ENCODE data around the gene HNRNPR. TPM values are rescaled to one million over a fixed set of nuclear protein-coding genes. Genes with fewer than 3 reads are reported as not detected.

Gene HNRNPR
- total and polyA plus RNA-seq, 2 donors (not counting 1 experiment from before 2014, with no cell fraction given): 59.1 to 141 TPM

DNA sequence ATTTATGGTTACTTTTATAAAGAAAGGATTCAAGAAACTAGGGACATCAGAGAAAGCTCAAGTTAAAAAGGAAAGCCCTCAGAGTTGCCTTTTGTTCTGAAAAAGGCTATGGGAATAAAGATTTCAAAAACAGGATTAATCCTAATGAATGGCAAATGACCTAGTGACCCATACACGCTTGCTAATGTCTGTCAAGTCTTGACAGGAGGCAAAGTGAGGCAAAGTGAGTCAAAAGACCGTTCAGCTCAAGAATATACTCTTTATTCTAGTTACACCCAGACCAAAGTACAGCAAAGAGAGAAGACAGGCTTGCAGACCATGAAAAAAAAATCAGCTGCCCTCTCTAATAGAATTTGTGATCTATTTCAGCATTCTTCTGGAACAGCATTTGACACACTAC, 22.1 kb upstream of the HNRNPR start:
- H3K4me2 ChIP-seq (ENCODE audit: extremely low read depth, insufficient read depth, low read length): no peak overlapping the region
- H3K9me3 ChIP-seq (ENCODE audit: control insufficient read depth, insufficient read depth, low read depth, low read length): peaks cover 14% of the 10 kb centered on the region
- no peak for DNase-seq (ENCODE audit: low read depth in 2 of 2)
- H3K79me2 ChIP-seq (ENCODE audit: control insufficient read depth, insufficient read depth, low read length): peaks cover 13% of the 10 kb centered on the region
- no peaks in the 10 kb centered on the region for H4K20me1 ChIP-seq (ENCODE audit: control insufficient read depth, extremely low read depth, insufficient read depth, low read length)
- peaks cover 12% of the 10 kb centered on the region for H3K36me3 ChIP-seq (ENCODE audit: control insufficient read depth, insufficient read depth, low read length)
- TF ChIP-seq, protein P1, sequence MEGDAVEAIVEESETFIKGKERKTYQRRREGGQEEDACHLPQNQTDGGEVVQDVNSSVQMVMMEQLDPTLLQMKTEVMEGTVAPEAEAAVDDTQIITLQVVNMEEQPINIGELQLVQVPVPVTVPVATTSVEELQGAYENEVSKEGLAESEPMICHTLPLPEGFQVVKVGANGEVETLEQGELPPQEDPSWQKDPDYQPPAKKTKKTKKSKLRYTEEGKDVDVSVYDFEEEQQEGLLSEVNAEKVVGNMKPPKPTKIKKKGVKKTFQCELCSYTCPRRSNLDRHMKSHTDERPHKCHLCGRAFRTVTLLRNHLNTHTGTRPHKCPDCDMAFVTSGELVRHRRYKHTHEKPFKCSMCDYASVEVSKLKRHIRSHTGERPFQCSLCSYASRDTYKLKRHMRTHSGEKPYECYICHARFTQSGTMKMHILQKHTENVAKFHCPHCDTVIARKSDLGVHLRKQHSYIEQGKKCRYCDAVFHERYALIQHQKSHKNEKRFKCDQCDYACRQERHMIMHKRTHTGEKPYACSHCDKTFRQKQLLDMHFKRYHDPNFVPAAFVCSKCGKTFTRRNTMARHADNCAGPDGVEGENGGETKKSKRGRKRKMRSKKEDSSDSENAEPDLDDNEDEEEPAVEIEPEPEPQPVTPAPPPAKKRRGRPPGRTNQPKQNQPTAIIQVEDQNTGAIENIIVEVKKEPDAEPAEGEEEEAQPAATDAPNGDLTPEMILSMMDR (conservative IDR thresholded peaks at IDR 0.05 in 1 of 2, IDR thresholded peaks at IDR 0.05 in 1 of 2; ENCODE audit: low read depth in 1 of 2, low read length in 2 of 2): no peak
- H2AFZ ChIP-seq (ENCODE audit: low read length): no peak overlapping the region
- H3K4me3 ChIP-seq (replicated peaks in 1 of 4; ENCODE audit: control extremely low read depth in 1 of 4, insufficient read depth in 1 of 4, low read depth in 3 of 4, low read length in 4 of 4): no peak overlapping the region
- peaks cover 6% of the 10 kb centered on the region for H3K4me1 ChIP-seq (ENCODE audit: control insufficient read depth, extremely low read depth, insufficient read depth, low read length)
- H3K27me3 ChIP-seq (ENCODE audit: control insufficient read depth, insufficient read depth, low read length): no peaks in the 10 kb centered on the region
- H3K27ac ChIP-seq (ENCODE audit: insufficient read depth, low read length): no peak overlapping the region
- H3K9ac ChIP-seq (ENCODE audit: insufficient read depth, low read length): no peak overlapping the region

DNA sequence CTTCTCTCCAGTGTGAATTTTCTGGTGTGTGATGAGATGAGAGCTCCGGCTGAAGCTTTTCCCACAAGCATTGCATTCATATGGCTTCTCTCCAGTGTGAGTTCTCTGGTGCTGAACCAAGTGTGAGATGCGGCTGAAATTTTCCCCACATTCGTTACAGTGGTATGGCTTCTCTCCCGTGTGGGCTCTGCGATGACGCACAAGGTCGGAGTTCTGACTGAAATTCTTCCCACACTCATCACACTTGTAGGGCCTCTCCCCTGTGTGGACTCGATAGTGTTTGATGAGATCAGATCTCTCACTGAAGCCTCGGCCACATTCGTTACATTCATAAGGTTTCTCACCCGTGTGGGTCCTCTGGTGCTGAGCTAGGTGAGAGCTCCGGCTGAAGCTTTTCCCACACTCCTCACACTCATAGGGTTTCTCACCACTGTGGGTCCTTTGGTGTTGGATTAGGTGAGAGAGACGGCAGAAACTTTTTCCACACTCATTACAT, 18.2 kb upstream of the HNRNPR start:
- TF ChIP-seq EZH2 (IDR thresholded peaks at IDR 0.05; ENCODE audit: low read length, missing control alignments): no peak
- TF ChIP-seq, protein P1 (conservative IDR thresholded peaks at IDR 0.05 in 1 of 2, IDR thresholded peaks at IDR 0.05 in 1 of 2; ENCODE audit: low read depth in 1 of 2, low read length in 2 of 2): no peak
- H3K9me3 ChIP-seq (ENCODE audit: control insufficient read depth, insufficient read depth, low read depth, low read length): peaks cover 14% of the 10 kb centered on the region
- H3K79me2 ChIP-seq (ENCODE audit: control insufficient read depth, insufficient read depth, low read length): peaks cover 4% of the 10 kb centered on the region
- no peak overlapping the region for H3K4me2 ChIP-seq (ENCODE audit: extremely low read depth, insufficient read depth, low read length)
- no peaks in the 10 kb centered on the region for H4K20me1 ChIP-seq (ENCODE audit: control insufficient read depth, extremely low read depth, insufficient read depth, low read length)
- no peaks in the 10 kb centered on the region for H3K27me3 ChIP-seq (ENCODE audit: control insufficient read depth, insufficient read depth, low read length)
- H3K4me3 ChIP-seq (replicated peaks in 1 of 4; ENCODE audit: control extremely low read depth in 1 of 4, insufficient read depth in 1 of 4, low read depth in 3 of 4, low read length in 4 of 4): no peak overlapping the region
- no peaks in the 10 kb centered on the region for H3K4me1 ChIP-seq (ENCODE audit: control insufficient read depth, extremely low read depth, insufficient read depth, low read length)
- no peak overlapping the region for H3K9ac ChIP-seq (ENCODE audit: insufficient read depth, low read length)
- no peak overlapping the region for H2AFZ ChIP-seq (ENCODE audit: low read length)
- DNase-seq (ENCODE audit: low read depth in 2 of 2): peak in 1 of 2 donors; percentile 12
- peaks cover 12% of the 10 kb centered on the region for H3K36me3 ChIP-seq (ENCODE audit: control insufficient read depth, insufficient read depth, low read length)
- H3K27ac ChIP-seq (ENCODE audit: insufficient read depth, low read length): no peak overlapping the region

DNA sequence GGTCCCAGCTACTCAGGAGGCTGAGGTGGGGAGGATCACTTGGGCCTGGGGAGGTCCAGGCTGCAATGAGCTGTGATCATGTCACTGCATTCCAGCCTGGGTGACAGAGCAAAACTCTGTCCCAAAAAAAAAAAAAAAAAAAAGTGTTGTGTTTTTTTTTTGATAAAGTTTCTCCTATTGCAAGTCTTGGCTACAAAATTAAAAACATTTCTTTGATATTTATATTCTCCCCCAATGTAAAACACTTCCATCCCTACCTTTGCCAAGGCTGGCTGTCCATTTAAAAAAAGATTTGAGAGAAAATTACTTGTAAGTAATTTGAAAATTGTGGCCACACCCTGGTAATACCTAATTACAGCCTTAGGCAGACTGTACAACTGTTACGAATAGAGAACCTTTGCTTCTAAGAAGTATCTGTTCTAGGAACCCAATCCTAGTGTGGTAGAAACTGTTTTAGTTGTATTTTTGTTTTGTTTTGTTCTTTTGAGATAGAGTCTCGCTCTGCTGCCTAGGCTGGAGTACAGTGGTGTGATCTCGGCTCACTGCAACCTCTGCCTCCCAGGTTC, 14.3 kb upstream of the HNRNPR start:
- Histone ChIP-seq H3K4me2 (ENCODE audit: extremely low read depth, insufficient read depth, low read length) (no peak overlapping the region), H3K4me1 (ENCODE audit: control insufficient read depth, extremely low read depth, insufficient read depth, low read length) (no peaks in the 10 kb centered on the region), H3K79me2 (ENCODE audit: control insufficient read depth, insufficient read depth, low read length) (no peaks in the 10 kb centered on the region), H3K9me3 (ENCODE audit: control insufficient read depth, insufficient read depth, low read depth, low read length) (peaks cover 14% of the 10 kb centered on the region), H2AFZ (ENCODE audit: low read length) (no peak overlapping the region), H4K20me1 (ENCODE audit: control insufficient read depth, extremely low read depth, insufficient read depth, low read length) (no peaks in the 10 kb centered on the region), H3K4me3 (replicated peaks in 1 of 4; ENCODE audit: control extremely low read depth in 1 of 4, insufficient read depth in 1 of 4, low read depth in 3 of 4, low read length in 4 of 4) (no peak overlapping the region), H3K36me3 (ENCODE audit: control insufficient read depth, insufficient read depth, low read length) (peaks cover 11% of the 10 kb centered on the region), H3K27ac (ENCODE audit: insufficient read depth, low read length) (no peak overlapping the region), H3K27me3 (ENCODE audit: control insufficient read depth, insufficient read depth, low read length) (no peaks in the 10 kb centered on the region), H3K9ac (ENCODE audit: insufficient read depth, low read length) (no peak overlapping the region)
- no peak for TF ChIP-seq EZH2 (IDR thresholded peaks at IDR 0.05; ENCODE audit: low read length, missing control alignments)
- TF ChIP-seq, protein P1 (conservative IDR thresholded peaks at IDR 0.05 in 1 of 2, IDR thresholded peaks at IDR 0.05 in 1 of 2; ENCODE audit: low read depth in 1 of 2, low read length in 2 of 2): no peak
- DNase-seq (ENCODE audit: low read depth in 2 of 2): no peak

Data from fibroblast of lung (primary cell).